Measurements from ENCODE around the gene PLGRKT. TPM values are rescaled to one million over a fixed set of nuclear protein-coding genes. Genes with fewer than 3 reads are reported as not detected.
"Not testable (repeated sequence)": the region's sequence is repeated elsewhere in the genome, so short reads cannot be mapped to it uniquely, and the experiment has no call there.

The PLGRKT gene
- total RNA-seq, 1 experiment from 2014 or later, result 30.9 TPM

DNA sequence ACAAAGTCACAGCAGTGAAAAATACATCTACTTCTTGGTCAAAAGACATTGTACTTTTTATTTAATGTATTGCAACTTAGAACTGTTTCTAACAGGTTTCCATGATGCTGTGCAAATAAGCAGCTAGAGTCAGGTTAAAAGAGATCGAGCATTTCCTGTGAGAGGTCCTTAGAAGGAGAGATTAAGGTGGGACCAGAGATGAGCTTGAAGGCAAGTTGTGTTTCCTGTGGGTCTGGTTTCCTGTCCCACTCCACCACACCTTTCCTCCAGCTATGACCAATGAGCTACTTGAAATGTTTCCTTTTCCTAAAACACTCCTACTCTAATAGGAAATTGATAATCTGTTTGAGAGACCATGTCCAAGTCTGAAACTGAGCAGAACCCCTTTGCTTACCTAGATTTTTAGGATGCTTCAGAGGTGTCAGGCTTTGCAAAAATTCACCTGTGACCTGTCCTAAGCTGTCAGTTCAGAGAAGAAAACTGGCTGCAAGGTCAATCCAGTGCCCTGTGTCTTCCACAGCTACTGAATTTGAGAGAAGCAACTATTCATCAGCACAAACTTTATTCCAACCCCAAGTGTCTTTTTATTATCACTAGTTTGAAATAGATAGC, 85.0 kb downstream of the PLGRKT start:
- no TSS peak for BruUV-seq (replicated peaks)
- CTCF ChIA-PET, result no interaction called here

GRCh38 chr9:5338992-5339981, 98.4 kb downstream of the PLGRKT start, which contains the start of gene RLN1:
TSS of gene RLN1 (minus strand) at chr9:5339876. CDS start at chr9:5339746, 130 bp downstream.
- BruUV-seq (replicated peaks); H3K4me3 ChIP-seq (ENCODE audit: low read depth, low read length, poor library complexity, severe bottlenecking); CTCF ChIA-PET; H3K36me3 ChIP-seq (ENCODE audit: insufficient read depth, low read length, poor library complexity, severe bottlenecking); H3K9me3 ChIP-seq (ENCODE audit: low read depth, low read length, poor library complexity, severe bottlenecking); H3K4me1 ChIP-seq (ENCODE audit: insufficient read depth, low read length, poor library complexity, severe bottlenecking); H3K27ac ChIP-seq (ENCODE audit: low read depth, low read length, poor library complexity, severe bottlenecking); POLR2A ChIA-PET (ENCODE audit: low non-redundant PET); intact Hi-C loops (cut with micrococcal nuclease; ENCODE audit: unreplicated experiment); DNase-seq (ENCODE audit: low spot score): not testable (repeated sequence)
- peaks cover 29% of the 10 kb centered on the region for H3K27me3 ChIP-seq (replicated peaks; ENCODE audit: insufficient read depth, low read depth, low read length, poor library complexity)

More for the DNA sequence above, 85.0 kb downstream of the PLGRKT start:
- Histone ChIP-seq H3K27ac (ENCODE audit: low read depth, low read length, poor library complexity, severe bottlenecking) (no peak overlapping the region), H3K9me3 (ENCODE audit: low read depth, low read length, poor library complexity, severe bottlenecking) (no peaks in the 10 kb centered on the region), H3K4me3 (ENCODE audit: low read depth, low read length, poor library complexity, severe bottlenecking) (no peak overlapping the region), H3K36me3 (ENCODE audit: insufficient read depth, low read length, poor library complexity, severe bottlenecking) (no peaks in the 10 kb centered on the region), H3K4me1 (ENCODE audit: insufficient read depth, low read length, poor library complexity, severe bottlenecking) (no peaks in the 10 kb centered on the region), H3K27me3 (replicated peaks; ENCODE audit: insufficient read depth, low read depth, low read length, poor library complexity) (no peaks in the 10 kb centered on the region)
- intact Hi-C loops (cut with micrococcal nuclease; ENCODE audit: unreplicated experiment), result no loop called here
- TF ChIP-seq CTCF (conservative IDR thresholded peaks at IDR 0.05; ENCODE audit: low read depth, low read length) (no peak), EZH2 (IDR thresholded peaks at IDR 0.05; ENCODE audit: borderline replicate concordance, low read depth, low read length, poor library complexity, severe bottlenecking) (no peak)
- POLR2A ChIA-PET (ENCODE audit: low non-redundant PET), result no interaction called here
- no peak for DNase-seq (ENCODE audit: low spot score)

DNA sequence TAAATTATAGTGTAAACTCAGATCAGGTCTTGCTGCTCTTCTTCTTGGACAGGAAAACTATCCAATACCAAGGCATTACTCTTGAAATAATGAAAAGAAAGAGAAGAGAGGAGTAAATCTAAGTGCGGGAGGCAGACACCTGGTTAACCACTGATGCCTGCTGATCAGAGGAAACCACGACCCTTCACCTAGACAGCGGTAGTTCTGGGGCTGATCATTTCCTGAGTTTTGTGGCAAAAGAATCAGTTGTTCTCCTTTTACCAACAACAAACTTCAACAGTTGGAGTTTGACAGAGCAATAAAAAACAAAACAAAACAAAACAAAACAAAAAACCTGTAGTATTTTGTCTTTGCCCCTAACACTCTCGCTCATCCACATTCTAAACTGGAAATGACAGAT, 101.0 kb downstream of the PLGRKT start:
- intact Hi-C loops (cut with micrococcal nuclease; ENCODE audit: unreplicated experiment), result no loop called here
- H3K9me3 ChIP-seq (ENCODE audit: low read depth, low read length, poor library complexity, severe bottlenecking), result no peaks in the 10 kb centered on the region
- no peak for TF ChIP-seq EZH2 (IDR thresholded peaks at IDR 0.05; ENCODE audit: borderline replicate concordance, low read depth, low read length, poor library complexity, severe bottlenecking)
- no peak for DNase-seq (ENCODE audit: low spot score)
- ChIA-PET CTCF (no interaction called here), POLR2A (ENCODE audit: low non-redundant PET) (no interaction called here)
- no TSS peak for BruUV-seq (replicated peaks)
- H3K4me3 ChIP-seq (ENCODE audit: low read depth, low read length, poor library complexity, severe bottlenecking), result no peak overlapping the region
- peaks cover 33% of the 10 kb centered on the region for H3K27me3 ChIP-seq (replicated peaks; ENCODE audit: insufficient read depth, low read depth, low read length, poor library complexity)
- no peaks in the 10 kb centered on the region for H3K36me3 ChIP-seq (ENCODE audit: insufficient read depth, low read length, poor library complexity, severe bottlenecking)
- H3K4me1 ChIP-seq (ENCODE audit: insufficient read depth, low read length, poor library complexity, severe bottlenecking), result no peaks in the 10 kb centered on the region
- no peak overlapping the region for H3K27ac ChIP-seq (ENCODE audit: low read depth, low read length, poor library complexity, severe bottlenecking)

DNA sequence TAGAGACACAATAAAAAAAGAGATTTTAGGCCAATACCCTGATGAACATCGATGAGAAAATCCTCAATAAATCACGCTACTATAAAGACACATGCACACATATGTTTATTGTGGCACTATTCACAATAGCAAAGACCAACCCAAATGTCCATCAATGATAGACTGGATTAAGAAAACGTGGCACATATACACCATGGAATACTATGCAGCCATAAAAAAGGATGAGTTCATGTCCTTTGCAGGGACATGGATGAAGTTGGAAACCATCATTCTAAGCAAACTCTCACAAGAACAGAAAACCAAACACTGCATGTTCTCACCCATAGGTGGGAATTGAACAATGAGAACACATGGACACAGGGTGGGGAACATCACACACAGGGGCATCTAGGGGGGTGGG, 106.4 kb downstream of the PLGRKT start:
- CTCF ChIA-PET; H3K4me1 ChIP-seq (ENCODE audit: insufficient read depth, low read length, poor library complexity, severe bottlenecking); BruUV-seq (replicated peaks); intact Hi-C loops (cut with micrococcal nuclease; ENCODE audit: unreplicated experiment); H3K4me3 ChIP-seq (ENCODE audit: low read depth, low read length, poor library complexity, severe bottlenecking); H3K9me3 ChIP-seq (ENCODE audit: low read depth, low read length, poor library complexity, severe bottlenecking); H3K36me3 ChIP-seq (ENCODE audit: insufficient read depth, low read length, poor library complexity, severe bottlenecking); DNase-seq (ENCODE audit: low spot score); POLR2A ChIA-PET (ENCODE audit: low non-redundant PET); H3K27ac ChIP-seq (ENCODE audit: low read depth, low read length, poor library complexity, severe bottlenecking): not testable (repeated sequence)
- H3K27me3 ChIP-seq (replicated peaks; ENCODE audit: insufficient read depth, low read depth, low read length, poor library complexity), result peaks cover 24% of the 10 kb centered on the region
